CD4-positive, alpha-beta T cell treated with Interleukin-10 for 1 hour (primary cell): ENCODE measurements around the gene VMAC.
"Not testable (repeated sequence)": the region's sequence is repeated elsewhere in the genome, so short reads cannot be mapped to it uniquely, and the experiment has no call there.

Experiments
- DNase-seq: peaks from one replicate; pipeline ENCODE4 v3.0.0-alpha.2; 2020

Gene VMAC

GRCh38 chr19:5884065-5884811 lies 20.4 kb upstream of the VMAC start:
- not testable (repeated sequence) for DNase-seq

- DNase-seq: no peak
These were observed 15.2 kb upstream of the VMAC start for GRCh38 chr19:5889288-5889971.

- DNase-seq: no peak
These were observed 14.6 kb upstream of the VMAC start for GRCh38 chr19:5890099-5890498.

GRCh38 chr19:5891572-5891937 lies 13.1 kb upstream of the VMAC start:
- DNase-seq: no peak

- DNase-seq: no peak
These were observed 12.5 kb upstream of the VMAC start for GRCh38 chr19:5891938-5892771.

- DNase-seq: no peak
These were observed 11.8 kb upstream of the VMAC start for GRCh38 chr19:5892772-5893275.

- DNase-seq: no peak
These were observed 11.3 kb upstream of the VMAC start for GRCh38 chr19:5893296-5893903.

- DNase-seq: no peak
These were observed 10.6 kb upstream of the VMAC start for GRCh38 chr19:5893907-5894703.

GRCh38 chr19:5894704-5895349 lies 9.8 kb upstream of the VMAC start:
- no peak for DNase-seq

GRCh38 chr19:5895409-5895808 lies 9.3 kb upstream of the VMAC start:
- DNase-seq: no peak

- DNase-seq: no peak
These were observed 8.8 kb upstream of the VMAC start for GRCh38 chr19:5895890-5896289.

- no peak for DNase-seq
These were observed 8.2 kb upstream of the VMAC start for GRCh38 chr19:5896365-5897076.

GRCh38 chr19:5897189-5897969 lies 7.3 kb upstream of the VMAC start:
- DNase-seq: no peak

GRCh38 chr19:5899728-5900526 lies 4.7 kb upstream of the VMAC start:
- no peak for DNase-seq

GRCh38 chr19:5900976-5901375 lies 3.7 kb upstream of the VMAC start:
- DNase-seq: no peak

GRCh38 chr19:5903056-5903623 lies 1.5 kb upstream of the VMAC start:
- DNase-seq: peak; percentile 12

- peak; percentile 97 for DNase-seq
These were observed 884 bp upstream of the VMAC start, which contains the start of gene NDUFA11 for GRCh38 chr19:5903624-5904351. TSS of gene NDUFA11 (minus strand) at chr19:5903790. CDS start at chr19:5903708, 82 bp downstream.
